Activated T-cell treated with anti-CD3 and anti-CD28 coated beads for 4 hours (primary cell): ENCODE data around the gene METAP1D.
"Not testable (repeated sequence)": the region's sequence is repeated elsewhere in the genome, so short reads cannot be mapped to it uniquely, and the experiment has no call there.

Experiments
- DNase-seq: peaks from one replicate; pipeline ENCODE4 v3.0.0-alpha.2; 2020

The METAP1D gene

DNA sequence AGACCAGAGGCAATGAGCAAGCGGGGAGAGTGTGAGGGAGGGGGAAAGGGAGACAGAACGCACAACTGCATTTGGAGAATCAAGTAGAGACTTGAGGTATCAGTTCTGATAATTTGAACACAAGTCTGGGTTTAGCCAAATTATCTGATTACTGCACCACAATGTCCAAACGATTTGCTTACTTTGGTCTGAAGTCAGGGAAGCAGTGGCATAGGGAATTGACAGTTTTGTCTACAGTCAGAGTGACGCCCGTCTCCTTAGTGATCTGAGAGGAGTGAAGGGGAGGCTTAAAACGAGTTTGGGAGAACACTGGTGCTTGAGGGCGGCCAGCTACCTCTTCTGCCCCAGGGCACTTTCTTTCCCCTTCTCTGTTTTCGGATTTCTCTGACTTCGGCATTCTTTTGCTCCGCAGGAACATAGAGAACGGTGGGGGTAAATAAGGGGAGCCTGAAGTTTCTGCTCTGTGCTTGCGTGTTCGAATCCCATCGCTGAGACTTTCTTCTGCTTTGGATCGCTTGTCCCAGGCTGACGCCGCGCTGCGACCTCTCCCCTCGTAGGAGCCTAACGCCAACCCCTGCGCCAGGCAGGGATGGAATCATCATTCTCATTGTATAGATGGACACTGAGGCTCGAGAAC, 105.8 kb downstream of the METAP1D start:
- no peak for DNase-seq

DNA sequence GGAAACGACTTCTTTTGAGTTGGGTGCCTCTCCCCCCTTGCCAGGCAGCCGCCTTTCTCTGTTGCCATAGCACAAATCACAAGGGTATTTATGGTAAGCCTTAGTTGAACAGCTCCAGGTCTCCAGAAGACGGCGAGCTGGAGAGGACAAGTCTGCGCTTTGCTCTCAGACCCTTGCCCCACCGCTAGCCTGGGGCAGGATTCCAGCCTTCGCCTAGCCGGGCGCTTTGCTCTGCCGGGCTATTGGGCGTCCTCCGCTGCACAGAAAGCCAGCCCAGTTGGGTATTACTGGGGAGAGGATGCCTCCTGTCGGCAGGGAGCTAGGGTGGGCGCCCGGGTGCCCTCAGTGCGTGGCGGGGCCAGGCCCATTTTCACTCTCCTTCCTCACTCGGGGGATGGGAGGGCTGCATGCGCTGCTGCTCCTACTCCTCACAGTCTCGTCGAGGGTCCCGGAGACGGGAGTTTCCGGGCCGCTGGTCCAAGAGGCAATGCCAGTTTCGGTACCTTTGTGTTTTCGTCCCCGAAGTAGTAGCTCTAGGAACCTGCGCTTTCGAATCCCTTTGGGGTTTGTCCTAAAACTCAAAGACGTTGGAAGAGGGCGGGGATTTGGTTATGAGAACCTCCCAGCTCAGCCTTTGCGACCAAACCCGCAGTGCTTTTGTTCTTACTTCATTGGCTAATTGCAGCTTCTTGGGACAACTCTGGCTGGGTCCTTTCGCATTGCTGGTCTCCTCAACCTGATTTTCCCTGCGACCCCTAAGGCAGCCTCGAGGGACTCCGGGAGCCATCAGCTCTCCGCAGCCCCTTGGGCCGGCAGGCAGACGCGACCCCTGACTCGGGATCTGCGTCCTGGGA, 106.6 kb downstream of the METAP1D start:
- no peak for DNase-seq

DNA sequence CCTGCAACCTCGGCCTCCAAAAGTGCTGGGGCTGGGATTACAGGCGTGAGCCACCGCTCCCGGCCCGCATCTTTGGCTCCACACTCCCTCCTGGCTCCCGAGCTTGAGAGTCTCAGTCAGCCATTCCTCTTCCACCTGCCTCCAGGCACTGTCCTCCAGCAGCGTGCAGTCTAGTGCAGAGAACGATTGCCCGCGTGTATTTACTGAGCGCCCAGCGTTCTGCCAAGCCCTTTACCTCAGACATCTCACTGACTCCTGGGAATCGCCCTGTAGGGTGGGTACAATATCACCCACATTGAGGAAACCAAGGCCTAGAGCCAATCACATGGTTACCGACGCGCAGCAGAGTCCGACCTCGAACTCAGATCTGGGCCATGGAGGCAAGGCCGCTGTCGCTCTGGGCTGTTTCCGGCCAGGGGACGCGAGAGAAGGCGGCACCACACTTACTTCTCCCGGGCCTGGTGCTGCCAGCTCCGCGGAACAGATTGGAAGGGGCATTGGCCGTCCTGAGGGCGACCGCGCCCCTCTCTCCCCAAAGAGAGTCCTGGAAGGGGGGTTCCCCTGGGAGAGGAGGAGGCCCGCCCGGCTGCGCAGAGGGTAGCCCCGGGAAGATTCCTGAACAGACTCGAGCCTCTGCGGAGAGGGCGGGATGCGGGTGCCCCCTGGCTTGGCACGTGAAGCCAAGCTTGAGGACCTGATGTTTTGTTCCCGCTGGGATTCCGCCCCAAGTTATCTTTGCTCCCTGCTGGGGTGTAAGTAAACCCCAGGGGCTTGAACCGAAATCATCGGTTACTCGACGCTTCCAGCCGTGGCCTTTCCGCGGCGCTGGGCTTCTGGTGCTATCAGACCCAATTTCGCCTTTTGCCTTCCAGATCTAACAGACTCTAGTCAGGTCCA, 108.2 kb downstream of the METAP1D start:
- no peak for DNase-seq

DNA sequence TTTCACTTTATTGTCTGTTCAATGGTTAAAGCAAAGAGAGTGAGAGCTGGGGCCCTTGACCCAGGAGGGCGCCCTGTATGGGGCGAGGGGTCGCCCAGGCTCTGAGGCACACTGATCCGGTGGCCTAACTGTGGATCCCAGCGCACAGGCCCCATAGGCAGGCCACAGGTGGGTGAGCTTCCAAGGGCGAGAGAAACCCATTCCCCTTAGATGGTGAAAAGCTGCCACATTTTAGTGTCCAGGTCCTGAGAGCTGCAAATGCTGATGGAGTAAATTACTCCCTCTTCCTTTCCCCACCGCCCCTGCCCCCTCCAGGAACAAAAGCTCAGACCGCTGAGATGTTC, 108.8 kb downstream of the METAP1D start:
- DNase-seq: no peak

DNA sequence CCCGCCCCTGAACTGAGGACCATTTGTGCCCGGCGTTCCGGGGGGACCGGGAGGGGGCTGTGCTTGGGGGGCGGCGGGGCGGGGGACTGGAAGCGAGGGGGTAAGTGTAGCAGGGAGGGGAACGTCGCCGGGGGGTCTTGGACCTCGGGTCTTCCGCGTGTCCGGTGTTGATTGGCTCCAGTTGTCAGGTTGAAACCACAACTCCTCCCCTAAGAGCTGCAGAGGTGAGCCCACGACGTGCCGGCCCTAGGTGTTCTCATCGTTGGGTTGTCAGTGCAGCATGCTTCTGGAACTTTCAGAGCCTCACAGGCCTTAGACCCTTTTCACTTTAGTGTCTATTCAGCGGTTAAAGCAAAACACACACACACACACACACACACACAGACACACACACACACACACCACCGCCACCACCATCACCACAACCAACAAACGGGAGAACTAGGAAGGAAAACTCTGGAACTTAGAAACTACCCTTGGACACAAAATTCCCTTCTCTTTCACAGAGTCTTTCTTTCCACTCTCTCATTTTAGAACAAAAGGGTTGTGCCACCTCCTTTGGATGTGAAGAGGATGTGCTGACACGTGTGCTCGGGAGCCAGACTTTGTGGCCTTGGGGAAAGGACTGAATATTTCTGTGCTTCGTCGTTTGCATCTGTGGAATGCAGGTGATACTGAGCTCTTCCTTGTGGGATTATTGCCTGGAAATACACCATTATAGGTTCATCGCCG, 109.7 kb downstream of the METAP1D start:
- DNase-seq: no peak

DNA sequence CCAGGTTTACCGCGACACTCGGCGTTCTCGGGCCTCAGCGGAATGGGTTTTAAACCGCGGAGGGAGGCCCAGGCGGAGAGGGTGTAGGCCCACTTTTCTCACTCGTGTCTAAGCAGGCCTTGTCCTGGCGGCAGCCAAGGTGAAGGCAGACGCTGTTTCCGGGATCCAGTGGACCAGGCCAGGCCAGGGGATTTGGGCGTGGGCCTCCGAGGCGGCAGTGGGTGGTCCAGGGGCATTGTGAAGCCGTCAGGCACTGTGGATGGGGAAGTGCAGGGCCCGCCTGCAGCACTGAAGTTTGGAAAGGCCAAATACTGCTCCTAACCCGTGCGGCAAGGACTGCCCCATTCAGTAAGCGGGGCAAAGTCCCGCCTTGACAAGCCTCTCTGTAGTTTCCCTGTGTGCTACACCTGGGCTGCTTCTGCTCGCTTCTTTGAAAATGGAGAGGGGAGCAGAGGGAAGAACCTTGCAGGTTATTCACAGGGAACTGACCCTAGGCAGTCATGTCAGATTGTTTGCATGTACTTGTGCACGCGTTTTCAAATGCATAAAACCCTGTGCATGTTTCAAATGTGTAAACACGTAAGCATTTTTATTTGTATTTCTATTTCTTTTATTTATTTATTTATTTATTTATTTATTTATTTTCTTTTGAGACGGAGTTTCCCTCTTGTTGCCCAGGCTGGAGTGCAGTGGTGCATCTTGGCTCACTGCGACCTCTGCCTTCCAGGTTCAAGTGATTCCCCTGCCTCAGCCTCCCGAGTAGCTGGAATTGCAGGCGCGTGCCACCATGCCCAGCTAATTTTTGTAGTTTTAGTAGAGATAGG, 110.4 kb downstream of the METAP1D start:
- DNase-seq: no peak

DNA sequence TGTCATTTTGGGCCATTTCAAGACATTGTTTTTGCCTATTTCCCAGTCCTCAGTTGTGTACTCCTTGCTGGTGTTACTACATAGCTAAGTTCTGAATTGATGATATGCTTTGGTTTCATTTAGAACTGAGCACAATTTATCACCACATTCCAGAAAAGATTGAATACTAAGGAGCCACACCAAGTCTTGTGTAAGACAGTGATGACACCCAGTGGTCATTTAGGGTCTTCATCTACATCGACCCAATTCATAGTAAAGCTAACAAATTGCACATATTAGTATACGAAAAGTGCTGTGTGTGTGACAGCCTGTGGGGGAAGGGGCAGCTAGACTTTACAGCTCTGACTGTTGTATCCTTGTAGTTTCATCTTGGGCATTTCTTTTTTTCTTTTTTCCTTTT, 113.9 kb downstream of the METAP1D start:
- no peak for DNase-seq

DNA sequence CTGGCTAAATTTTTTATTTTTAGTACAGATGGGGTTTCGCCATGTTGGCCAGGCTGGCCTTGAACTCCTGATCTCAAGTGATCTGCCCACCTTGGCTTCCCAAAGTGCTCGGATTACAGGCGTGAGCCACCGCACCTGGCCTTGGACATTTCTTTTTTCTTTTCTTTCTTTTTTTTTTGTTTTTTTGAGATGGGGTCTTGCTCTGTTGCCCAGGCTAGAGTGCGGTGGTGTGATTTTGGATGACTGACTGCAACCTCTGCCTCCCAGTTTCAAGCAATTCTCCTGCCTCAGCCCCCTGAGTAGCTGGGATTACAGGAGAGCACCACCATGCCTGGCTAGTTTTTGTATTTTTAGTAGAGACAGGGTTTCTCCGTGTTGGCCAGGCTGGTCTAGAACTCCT, 114.4 kb downstream of the METAP1D start:
- not testable (repeated sequence) for DNase-seq

DNA sequence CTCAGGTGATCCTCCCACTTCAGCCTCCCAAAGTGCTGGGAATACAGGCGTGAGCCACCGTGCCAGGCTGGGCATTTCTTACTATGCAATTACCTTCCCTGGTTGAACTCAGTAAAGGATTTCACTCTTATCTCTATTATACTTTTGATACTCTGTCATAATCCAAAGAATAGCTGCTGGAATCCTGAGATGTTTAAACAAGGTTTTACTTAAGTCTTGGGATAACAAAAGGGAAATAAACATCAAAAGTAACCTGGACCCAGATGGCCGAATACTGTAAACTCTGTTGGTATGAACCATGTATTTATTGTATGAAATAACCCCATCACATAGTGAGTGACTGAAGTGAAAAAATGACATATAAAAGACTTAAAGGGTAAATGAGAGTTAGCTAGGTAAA, 114.8 kb downstream of the METAP1D start:
- no peak for DNase-seq

DNA sequence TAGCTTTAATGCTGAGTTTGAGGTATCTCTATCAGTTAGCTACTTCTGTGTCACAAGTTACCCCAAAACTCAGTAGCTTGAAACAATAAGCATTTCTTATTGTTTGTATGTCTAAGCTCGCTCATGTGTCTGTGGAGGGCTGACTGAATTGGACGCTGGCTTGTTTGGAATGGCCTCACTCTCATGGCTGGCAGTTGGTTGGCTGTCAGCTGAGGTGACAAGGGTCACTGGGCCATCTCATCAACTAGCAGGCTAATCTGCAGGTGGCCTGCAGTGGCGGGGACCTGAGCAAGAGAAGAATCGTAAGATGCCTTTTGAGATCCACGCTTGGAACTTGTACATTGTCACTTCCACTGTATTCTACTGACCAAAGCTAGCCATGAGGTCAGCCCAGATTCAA, 116.4 kb downstream of the METAP1D start:
- DNase-seq: no peak

DNA sequence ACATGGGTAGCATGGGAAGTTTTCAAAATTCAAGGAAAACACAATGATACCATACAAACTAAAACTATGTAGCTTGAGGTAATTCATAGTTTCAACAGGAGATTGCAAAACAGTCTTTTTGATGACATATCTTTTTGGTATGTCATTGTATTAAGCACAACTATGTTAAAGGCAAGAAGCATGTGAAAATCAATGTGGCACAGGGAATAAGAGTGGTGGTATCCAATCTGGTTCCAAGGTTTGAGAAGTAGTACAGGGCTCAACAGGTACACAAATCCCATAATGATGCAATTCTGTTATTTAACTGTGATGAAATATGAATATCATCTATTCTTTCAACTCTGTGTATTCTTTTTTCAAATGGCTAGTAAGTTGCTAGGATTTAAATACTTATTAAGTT, 119.3 kb downstream of the METAP1D start:
- no peak for DNase-seq

DNA sequence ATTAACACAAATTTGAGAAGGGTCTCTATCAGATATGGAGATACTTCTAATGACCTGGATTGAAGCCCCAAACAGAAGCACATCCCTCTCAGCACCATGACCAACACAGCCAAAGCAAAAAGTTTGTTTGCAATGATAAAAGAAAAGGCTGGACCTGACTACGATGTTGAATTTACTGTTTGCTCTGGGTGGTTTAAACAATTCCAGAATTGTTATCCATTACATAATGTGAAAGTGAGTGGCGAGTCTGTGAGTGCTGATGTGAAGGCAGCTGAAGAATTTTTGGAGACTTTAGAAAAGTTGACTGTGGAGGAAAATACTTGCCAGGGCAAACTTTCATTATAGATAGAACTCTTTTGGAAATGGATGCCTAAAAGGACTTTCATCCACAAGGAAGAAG, 120.4 kb downstream of the METAP1D start:
- no peak for DNase-seq

DNA sequence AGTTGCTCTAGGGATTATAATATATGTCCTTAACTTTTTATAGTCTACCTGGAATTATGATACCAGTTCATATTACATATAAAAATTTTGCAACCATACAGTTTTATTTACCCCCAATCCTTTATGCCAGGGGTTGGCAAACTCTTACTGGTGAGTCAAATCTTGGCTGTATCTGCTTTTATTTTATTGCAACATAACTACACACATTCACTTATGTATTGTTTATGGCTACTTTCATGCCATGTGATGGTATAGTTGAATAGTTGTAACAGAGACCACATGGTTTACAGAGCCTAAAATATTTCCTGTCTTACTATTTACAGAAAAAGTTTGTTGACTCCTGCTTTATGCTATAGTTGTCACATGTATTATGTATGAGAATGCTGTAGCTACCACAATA, 128.7 kb downstream of the METAP1D start:
- DNase-seq: no peak

DNA sequence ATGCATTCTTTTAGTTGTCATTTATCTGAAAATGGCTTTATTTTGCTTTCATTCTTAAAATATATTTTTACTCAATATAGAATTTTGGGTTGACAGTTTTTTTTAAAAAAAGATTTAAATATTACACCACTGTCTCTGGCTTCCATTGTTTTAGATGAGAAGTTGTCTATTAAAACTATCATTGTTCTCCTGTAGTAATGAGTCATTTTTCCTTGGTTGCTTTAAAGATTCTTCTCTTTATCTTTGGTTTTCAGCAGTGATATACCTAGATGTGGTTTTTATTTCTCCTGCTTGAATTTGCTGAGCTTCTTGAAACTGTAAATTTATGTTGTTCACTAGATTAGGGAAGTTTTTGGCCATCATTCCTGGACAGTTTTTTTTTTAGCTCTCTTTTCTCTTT, 129.7 kb downstream of the METAP1D start:
- no peak for DNase-seq
